SK-N-SH treated with all-trans-retinoic acid at 6 μM for 48 hours (cell line): ENCODE results near the gene CAPN11.

Source experiments
- ATAC-seq: fragments of 200-7000 bp; cut with Tn5 transposase; 3 replicates; pipeline ENCODE4 v1.9.1; 2020; ENCODE audit warnings: mild to moderate bottlenecking, moderate library complexity
- ARNTL ChIP-seq: fragments of 450-650 bp; formaldehyde crosslinking; IDR thresholded peaks from 2 replicates; pipeline ENCODE4 v1.5.0; 2020; ENCODE audit warnings: low read depth, mild to moderate bottlenecking, moderate library complexity, borderline replicate concordance
- BACH2 ChIP-seq: fragments of 250-450 bp; sonication (Bioruptor Pico); IDR thresholded peaks from 2 replicates; pipeline ENCODE4 v1.9.0; 2021; ENCODE audit warnings: mild to moderate bottlenecking, borderline replicate concordance
- CSRNP3 ChIP-seq: fragments of 250-450 bp; sonication (Bioruptor Pico); IDR thresholded peaks from 2 replicates; pipeline ENCODE4 v1.5.1; 2021; ENCODE audit warnings: mild to moderate bottlenecking, moderate library complexity
- GLIS3 ChIP-seq: fragments of 250-450 bp; sonication (Bioruptor Pico); IDR thresholded peaks from 2 replicates; pipeline ENCODE4 v1.5.0; 2020; ENCODE audit warnings: mild to moderate bottlenecking, moderate library complexity
- ISL1 ChIP-seq: fragments of 250-450 bp; sonication (Bioruptor Pico); IDR thresholded peaks from 2 replicates; pipeline ENCODE4 v2.1.2; 2022; ENCODE audit warnings: mild to moderate bottlenecking, moderate library complexity
- OSR1 ChIP-seq: fragments of 250-450 bp; sonication (Bioruptor Pico); IDR thresholded peaks from 2 replicates; pipeline ENCODE4 v1.8.0; 2022; ENCODE audit warnings: moderate library complexity, mild to moderate bottlenecking, inconsistent platforms
- RARB ChIP-seq: fragments of 250-450 bp; sonication (Bioruptor Pico); IDR thresholded peaks from 2 replicates; pipeline ENCODE4 v1.8.0; 2021; ENCODE audit warnings: mild to moderate bottlenecking, moderate library complexity
- SNAI2 ChIP-seq: fragments of 250-450 bp; sonication (Bioruptor Pico); IDR thresholded peaks from 2 replicates; pipeline ENCODE4 v1.5.0; 2020; ENCODE audit warnings: mild to moderate bottlenecking, moderate library complexity
- TOX ChIP-seq: fragments of 250-450 bp; sonication (Bioruptor Pico); IDR thresholded peaks from 2 replicates; pipeline ENCODE4 v1.8.0; 2021; ENCODE audit warnings: mild to moderate bottlenecking, moderate library complexity, borderline replicate concordance
- TSHZ2 ChIP-seq: fragments of 250-450 bp; sonication (Bioruptor Pico); IDR thresholded peaks from 2 replicates; pipeline ENCODE4 v1.5.0; 2020; ENCODE audit warnings: mild to moderate bottlenecking, moderate library complexity
- ZC3H10 ChIP-seq: fragments of 250-450 bp; sonication (Bioruptor Pico); IDR thresholded peaks from 2 replicates; pipeline ENCODE4 v1.5.1; 2021; ENCODE audit warnings: mild to moderate bottlenecking, moderate library complexity
- ZFP3 ChIP-seq: fragments of 250-450 bp; sonication (Bioruptor Pico); IDR thresholded peaks from 2 replicates; pipeline ENCODE4 v1.5.0; 2020; ENCODE audit warnings: mild to moderate bottlenecking, moderate library complexity
- ZFP30 ChIP-seq: fragments of 450-650 bp; formaldehyde crosslinking; IDR thresholded peaks from 2 replicates; pipeline ENCODE4 v1.5.0; 2022; ENCODE audit warnings: mild to moderate bottlenecking, moderate library complexity
- ZNF565 ChIP-seq: fragments of 450-650 bp; formaldehyde crosslinking; conservative IDR thresholded peaks from 2 replicates; pipeline ENCODE4 v1.5.0; 2020; ENCODE audit warnings: low read depth, mild to moderate bottlenecking, moderate library complexity
- ZNF70 ChIP-seq: fragments of 450-650 bp; formaldehyde crosslinking; IDR thresholded peaks from 2 replicates; pipeline ENCODE4 v1.5.0; 2020; ENCODE audit warnings: mild to moderate bottlenecking, moderate library complexity
- ZNF8 ChIP-seq: fragments of 450-650 bp; formaldehyde crosslinking; IDR thresholded peaks from 2 replicates; pipeline ENCODE4 v1.5.0; 2020; ENCODE audit warnings: mild to moderate bottlenecking, moderate library complexity
- TF ChIP-seq, protein P1 (sequence below): fragments of 250-450 bp; sonication (Bioruptor Pico); IDR thresholded peaks from 2 replicates; pipeline ENCODE4 v1.5.1; 2020; ENCODE audit warnings: low read depth, mild to moderate bottlenecking, moderate library complexity
- TF ChIP-seq, protein P2 (sequence below): fragments of 250-450 bp; sonication (Bioruptor Pico); IDR thresholded peaks from 2 replicates; pipeline ENCODE4 v1.8.0; 2021; ENCODE audit warnings: low read depth, mild to moderate bottlenecking, moderate library complexity, borderline replicate concordance

The CAPN11 gene

GRCh38 chr6:44202332-44202971, 43.8 kb downstream of the CAPN11 start (continued):
- TF ChIP-seq, protein P1, sequence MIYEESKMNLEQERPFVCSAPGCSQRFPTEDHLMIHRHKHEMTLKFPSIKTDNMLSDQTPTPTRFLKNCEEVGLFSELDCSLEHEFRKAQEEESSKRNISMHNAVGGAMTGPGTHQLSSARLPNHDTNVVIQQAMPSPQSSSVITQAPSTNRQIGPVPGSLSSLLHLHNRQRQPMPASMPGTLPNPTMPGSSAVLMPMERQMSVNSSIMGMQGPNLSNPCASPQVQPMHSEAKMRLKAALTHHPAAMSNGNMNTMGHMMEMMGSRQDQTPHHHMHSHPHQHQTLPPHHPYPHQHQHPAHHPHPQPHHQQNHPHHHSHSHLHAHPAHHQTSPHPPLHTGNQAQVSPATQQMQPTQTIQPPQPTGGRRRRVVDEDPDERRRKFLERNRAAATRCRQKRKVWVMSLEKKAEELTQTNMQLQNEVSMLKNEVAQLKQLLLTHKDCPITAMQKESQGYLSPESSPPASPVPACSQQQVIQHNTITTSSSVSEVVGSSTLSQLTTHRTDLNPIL (CRISPR knock-in tag): no peak
- TF ChIP-seq ISL1 (CRISPR knock-in tag): no peak
- TF ChIP-seq TOX (CRISPR knock-in tag): no peak
- TF ChIP-seq GLIS3: no peak
- TF ChIP-seq RARB (CRISPR knock-in tag): no peak

- ATAC-seq: no peak
- TF ChIP-seq ZNF565 (CRISPR knock-in tag) (no peak), GLIS3 (no peak), ZC3H10 (CRISPR knock-in tag) (no peak), BACH2 (CRISPR knock-in tag) (no peak), ISL1 (CRISPR knock-in tag) (no peak), TSHZ2 (CRISPR knock-in tag) (no peak), ZNF70 (no peak), RARB (CRISPR knock-in tag) (no peak), ZNF8 (CRISPR knock-in tag) (no peak), ZFP3 (CRISPR knock-in tag) (no peak), TOX (CRISPR knock-in tag) (no peak)
- TF ChIP-seq, protein P2, sequence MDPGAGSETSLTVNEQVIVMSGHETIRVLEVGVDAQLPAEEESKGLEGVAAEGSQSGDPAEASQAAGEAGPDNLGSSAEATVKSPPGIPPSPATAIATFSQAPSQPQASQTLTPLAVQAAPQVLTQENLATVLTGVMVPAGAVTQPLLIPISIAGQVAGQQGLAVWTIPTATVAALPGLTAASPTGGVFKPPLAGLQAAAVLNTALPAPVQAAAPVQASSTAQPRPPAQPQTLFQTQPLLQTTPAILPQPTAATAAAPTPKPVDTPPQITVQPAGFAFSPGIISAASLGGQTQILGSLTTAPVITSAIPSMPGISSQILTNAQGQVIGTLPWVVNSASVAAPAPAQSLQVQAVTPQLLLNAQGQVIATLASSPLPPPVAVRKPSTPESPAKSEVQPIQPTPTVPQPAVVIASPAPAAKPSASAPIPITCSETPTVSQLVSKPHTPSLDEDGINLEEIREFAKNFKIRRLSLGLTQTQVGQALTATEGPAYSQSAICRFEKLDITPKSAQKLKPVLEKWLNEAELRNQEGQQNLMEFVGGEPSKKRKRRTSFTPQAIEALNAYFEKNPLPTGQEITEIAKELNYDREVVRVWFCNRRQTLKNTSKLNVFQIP (CRISPR knock-in tag): no peak
Observed at GRCh38 chr6:44202972-44203750, 44.5 kb downstream of the CAPN11 start.

GRCh38 chr6:44203955-44204354, 45.3 kb downstream of the CAPN11 start:
- ATAC-seq: no peak
- TF ChIP-seq BACH2 (CRISPR knock-in tag) (no peak), ZNF565 (CRISPR knock-in tag) (no peak), ZNF70 (no peak), TSHZ2 (CRISPR knock-in tag) (no peak), SNAI2 (CRISPR knock-in tag) (no peak), ZNF8 (CRISPR knock-in tag) (no peak), ISL1 (CRISPR knock-in tag) (no peak), ARNTL (CRISPR knock-in tag) (no peak), GLIS3 (no peak), OSR1 (CRISPR knock-in tag) (no peak), RARB (CRISPR knock-in tag) (no peak), CSRNP3 (CRISPR knock-in tag) (no peak), ZFP30 (CRISPR knock-in tag) (no peak)
- TF ChIP-seq, protein P1 (CRISPR knock-in tag): no peak
- TF ChIP-seq, protein P2 (CRISPR knock-in tag): no peak
- TF ChIP-seq, all 23 proteins: peak for 0
